Esophagus squamous epithelium (tissue), 5 donors: ENCODE data around the gene CPEB3. TPM values are rescaled to one million over a fixed set of nuclear protein-coding genes. Genes with fewer than 3 reads are reported as not detected.

Experiments
- DNase-seq: peaks from one replicate; lab custom pipeline; 2025; lab: John Stamatoyannopoulos, UW
- H3K27ac ChIP-seq, 4 donors: fragments of 200-600 bp; sonication (generic); one replicate each; pipeline ENCODE4 v1.5.1; 2016 to 2019; ENCODE audit warnings: mild to moderate bottlenecking in 1 of 4
- H3K27me3 ChIP-seq, 4 donors: fragments of 200-600 bp; sonication (generic); 1 replicate in 3 of 4; 2 replicates in 1 of 4; pipeline versions ENCODE4 v1.5.1 to v1.6.0; 2017 to 2021; ENCODE audit warnings: antibody characterized with exemption in 1 of 4
- H3K36me3 ChIP-seq, 3 donors: fragments of 200-600 bp; sonication (generic); one replicate each; pipeline ENCODE4 v1.5.1; 2016 to 2019
- H3K4me1 ChIP-seq, 3 donors: fragments of 200-600 bp; sonication (generic); one replicate each; pipeline ENCODE4 v1.5.1; 2017 to 2019
- H3K4me3 ChIP-seq, 4 donors: fragments of 200-600 bp; sonication (generic); 1 replicate in 3 of 4; 2 replicates in 1 of 4; pipeline ENCODE4 v1.5.1; 2016 to 2019; ENCODE audit warnings: mild to moderate bottlenecking in 2 of 4, moderate library complexity in 1 of 4
- H3K9me3 ChIP-seq, 3 donors: fragments of 200-600 bp; sonication (generic); one replicate each; pipeline ENCODE4 v1.5.1; 2016 to 2019
- POLR2A ChIP-seq, 4 donors: fragments of 450-650 bp; IDR thresholded peaks; one replicate each; pipeline ENCODE4 v1.6.1; 2017; ENCODE audit warnings: antibody characterized with exemption in 4 of 4, mild to moderate bottlenecking in 4 of 4, moderate library complexity in 3 of 4
- WGBS, 2 donors: methylation state at CpG; one replicate each; pipeline ENCODE4 v1.1.5; 2018; 5-methylcytosine and 5-hydroxymethylcytosine counted together
- intact Hi-C: fragments of 100-400 bp; cut with DNase I; formaldehyde crosslinking; loops from one replicate; pipeline ENCODE4 v1.15.0; 2022
- total RNA-seq, 4 donors: library from RNA; depleted of rRNA; stranded (reverse); fragments of >200 nt; gene quantifications; one replicate each; pipeline ENCODE4 v1.1.0, GENCODE V29; 2016
- TF ChIP-seq, protein P1 (sequence below), 6 experiments: fragments of 450-650 bp in 4 of 6; fragments of 200-600 bp in 2 of 6; sonication (generic) in 2 of 6; IDR thresholded peaks; one replicate each; pipeline ENCODE4 v1.5.1; 2016 to 2019; ENCODE audit warnings: antibody characterized with exemption in 6 of 6, mild to moderate bottlenecking in 4 of 6, moderate library complexity in 4 of 6
- donor health status: DM: yes; HTN: yes; CAD: no.

Gene CPEB3
- total RNA-seq, 4 donors from 2014 or later, result 5.5 to 8.8 (median 7.3) TPM

DNA sequence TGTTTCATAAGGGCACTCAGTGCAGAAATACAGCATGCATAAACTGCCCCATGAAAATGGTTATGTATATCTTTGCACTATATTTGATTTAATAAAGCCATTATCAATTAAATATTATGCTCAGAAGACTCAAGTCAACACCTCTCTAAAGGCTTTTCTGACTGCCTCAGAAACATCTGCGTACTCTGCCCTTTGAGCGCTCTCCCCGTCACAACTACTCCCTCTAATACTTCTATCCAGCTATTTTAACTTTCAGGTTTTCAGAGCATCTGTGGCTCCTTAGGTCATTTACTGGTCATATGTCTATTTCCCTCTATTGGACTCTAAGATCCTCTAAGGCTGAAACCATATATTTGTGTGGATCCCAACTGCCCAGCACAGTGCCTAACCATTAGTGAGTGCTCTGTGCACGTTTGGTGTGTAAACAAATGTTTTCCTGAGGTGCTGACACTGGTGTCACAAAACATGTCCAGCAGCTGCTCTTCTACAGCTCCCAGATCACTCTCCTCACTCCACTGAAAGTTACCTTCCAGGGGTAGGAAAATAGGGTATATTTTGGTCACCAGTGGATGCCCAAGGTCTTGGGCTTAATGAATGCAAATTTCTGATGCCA lies 188.2 kb downstream of the CPEB3 start:
- Histone ChIP-seq H3K36me3 (no peaks in the 10 kb centered on the region), H3K27ac (no peak overlapping the region), H3K4me3 (no peak overlapping the region), H3K4me1 (peaks cover 4 to 40% (median 11%) of the 10 kb centered on the region in 3 donors), H3K9me3 (no peaks in the 10 kb centered on the region), H3K27me3 (no peaks in the 10 kb centered on the region)
- intact Hi-C loops, result no loop called here
- 82 to 84% methylated on average over 4 of the region's 4 CpGs for WGBS, 2 donors
- no peak for TF ChIP-seq POLR2A (IDR thresholded peaks at IDR 0.05)
- TF ChIP-seq, protein P1, sequence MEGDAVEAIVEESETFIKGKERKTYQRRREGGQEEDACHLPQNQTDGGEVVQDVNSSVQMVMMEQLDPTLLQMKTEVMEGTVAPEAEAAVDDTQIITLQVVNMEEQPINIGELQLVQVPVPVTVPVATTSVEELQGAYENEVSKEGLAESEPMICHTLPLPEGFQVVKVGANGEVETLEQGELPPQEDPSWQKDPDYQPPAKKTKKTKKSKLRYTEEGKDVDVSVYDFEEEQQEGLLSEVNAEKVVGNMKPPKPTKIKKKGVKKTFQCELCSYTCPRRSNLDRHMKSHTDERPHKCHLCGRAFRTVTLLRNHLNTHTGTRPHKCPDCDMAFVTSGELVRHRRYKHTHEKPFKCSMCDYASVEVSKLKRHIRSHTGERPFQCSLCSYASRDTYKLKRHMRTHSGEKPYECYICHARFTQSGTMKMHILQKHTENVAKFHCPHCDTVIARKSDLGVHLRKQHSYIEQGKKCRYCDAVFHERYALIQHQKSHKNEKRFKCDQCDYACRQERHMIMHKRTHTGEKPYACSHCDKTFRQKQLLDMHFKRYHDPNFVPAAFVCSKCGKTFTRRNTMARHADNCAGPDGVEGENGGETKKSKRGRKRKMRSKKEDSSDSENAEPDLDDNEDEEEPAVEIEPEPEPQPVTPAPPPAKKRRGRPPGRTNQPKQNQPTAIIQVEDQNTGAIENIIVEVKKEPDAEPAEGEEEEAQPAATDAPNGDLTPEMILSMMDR (IDR thresholded peaks at IDR 0.05), result no peak
- no peak for DNase-seq

DNA sequence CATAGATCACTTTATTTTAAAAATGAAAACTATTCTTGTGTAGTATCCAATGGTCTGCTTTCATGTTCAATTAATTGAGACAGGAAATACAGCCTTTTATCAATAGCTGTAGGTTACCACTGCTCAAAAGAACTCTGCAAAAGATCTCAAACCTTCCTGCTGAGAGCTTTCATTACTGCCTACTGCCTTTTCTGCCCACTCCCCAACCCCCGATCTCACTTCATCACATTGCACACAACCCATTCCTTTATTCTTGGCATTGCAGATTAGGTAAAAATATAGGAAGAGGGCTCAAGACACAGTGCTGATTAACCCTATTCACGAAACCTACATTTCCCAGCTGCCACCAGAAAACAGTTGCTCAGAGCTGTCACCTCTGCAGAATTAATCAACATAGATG lies 195.9 kb downstream of the CPEB3 start:
- no peak for DNase-seq
- Histone ChIP-seq H3K36me3 (no peaks in the 10 kb centered on the region), H3K4me3 (no peak overlapping the region), H3K27ac (no peak overlapping the region), H3K9me3 (no peaks in the 10 kb centered on the region), H3K27me3 (no peaks in the 10 kb centered on the region), H3K4me1 (peaks cover 0 to 30% (median 5%) of the 10 kb centered on the region in 3 donors)
- intact Hi-C loops, result no loop called here
- WGBS, 2 donors, result 92 to 93% methylated on average over 2 of the region's 2 CpGs
- TF ChIP-seq POLR2A (IDR thresholded peaks at IDR 0.05), result no peak
- TF ChIP-seq, protein P1 (IDR thresholded peaks at IDR 0.05), result no peak

DNA sequence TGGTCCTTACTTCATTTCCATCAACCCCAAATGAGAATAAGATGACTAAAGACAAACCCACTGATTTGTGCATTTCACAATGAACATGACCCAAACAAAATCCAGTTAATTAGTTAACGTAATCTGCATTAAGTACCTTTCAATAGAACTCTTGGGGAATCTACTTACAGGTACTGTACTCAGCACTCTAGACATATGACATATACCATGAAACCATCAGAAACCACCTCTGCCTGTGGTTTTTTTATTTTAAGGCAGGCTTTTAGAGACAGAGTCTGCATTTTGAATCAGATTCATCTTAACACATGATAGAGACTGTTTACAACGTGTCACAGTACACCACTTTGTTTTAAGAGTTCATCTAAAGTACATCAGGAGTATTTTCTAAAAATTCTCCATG lies 198.9 kb downstream of the CPEB3 start:
- TF ChIP-seq, protein P1 (IDR thresholded peaks at IDR 0.05), result no peak
- TF ChIP-seq POLR2A (IDR thresholded peaks at IDR 0.05), result no peak
- no peaks in the 10 kb centered on the region for H3K27me3 ChIP-seq
- 76% methylated on average over 2 of the region's 2 CpGs for WGBS, 2 donors

DNA sequence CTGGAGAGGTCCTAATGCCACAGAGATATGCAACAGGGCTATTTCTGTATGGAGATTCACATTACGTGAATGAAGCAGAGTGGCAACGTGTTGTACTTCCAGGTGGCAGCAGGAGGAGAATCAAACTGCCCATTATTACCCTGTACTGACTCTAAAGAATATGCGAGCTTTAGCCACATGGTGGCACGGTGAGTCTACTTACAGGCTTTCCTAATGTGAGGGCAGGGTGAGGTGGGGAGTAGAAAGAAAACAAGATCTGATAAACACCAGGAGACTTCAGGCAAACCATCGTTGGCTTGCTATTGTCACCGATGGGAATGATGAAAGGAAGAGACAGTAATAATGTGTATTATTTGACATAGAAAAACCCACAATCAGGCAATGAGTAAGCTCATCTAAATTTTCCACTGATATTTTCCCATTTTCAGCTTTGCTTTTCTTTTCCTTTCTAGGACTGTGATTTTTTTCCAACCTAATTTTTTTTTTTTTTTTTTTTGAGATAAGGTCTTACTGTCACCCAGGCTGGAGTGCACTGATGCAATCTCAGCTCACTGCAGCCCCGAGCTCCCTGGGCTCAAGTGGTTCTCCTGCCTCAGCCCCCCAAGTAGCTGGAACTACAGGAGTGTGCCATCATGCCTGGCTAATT lies 203.0 kb downstream of the CPEB3 start:
- H3K4me3 ChIP-seq, result no peak overlapping the region
- no peaks in the 10 kb centered on the region for H3K27me3 ChIP-seq
- DNase-seq, result peak; percentile 29
- intact Hi-C loops, result loop anchor here (2.0 to 5.0 kb wide), 2 partner anchors 205 to 349 kb away; no protein-coding TSS in a partner anchor
- no peaks in the 10 kb centered on the region for H3K9me3 ChIP-seq
- TF ChIP-seq POLR2A (IDR thresholded peaks at IDR 0.05), result no peak
- TF ChIP-seq, protein P1 (IDR thresholded peaks at IDR 0.05), result peak; percentile 67 to 93 (median 78)
- H3K4me1 ChIP-seq, result peaks cover 0 to 10% (median 0%) of the 10 kb centered on the region in 3 donors
- no peaks in the 10 kb centered on the region for H3K36me3 ChIP-seq
- WGBS, 2 donors, result 13 to 21% methylated on average over 7 of the region's 7 CpGs
- H3K27ac ChIP-seq, result peak overlapping the region in 1 of 4 donors; percentile 33

More for the DNA sequence above, 198.9 kb downstream of the CPEB3 start:
- no peak for DNase-seq
- intact Hi-C loops, result no loop called here
- no peaks in the 10 kb centered on the region for H3K36me3 ChIP-seq
- no peaks in the 10 kb centered on the region for H3K9me3 ChIP-seq
- H3K27ac ChIP-seq, result no peak overlapping the region
- no peak overlapping the region for H3K4me3 ChIP-seq
- H3K4me1 ChIP-seq, result peaks cover 0 to 18% (median 2%) of the 10 kb centered on the region in 3 donors

DNA sequence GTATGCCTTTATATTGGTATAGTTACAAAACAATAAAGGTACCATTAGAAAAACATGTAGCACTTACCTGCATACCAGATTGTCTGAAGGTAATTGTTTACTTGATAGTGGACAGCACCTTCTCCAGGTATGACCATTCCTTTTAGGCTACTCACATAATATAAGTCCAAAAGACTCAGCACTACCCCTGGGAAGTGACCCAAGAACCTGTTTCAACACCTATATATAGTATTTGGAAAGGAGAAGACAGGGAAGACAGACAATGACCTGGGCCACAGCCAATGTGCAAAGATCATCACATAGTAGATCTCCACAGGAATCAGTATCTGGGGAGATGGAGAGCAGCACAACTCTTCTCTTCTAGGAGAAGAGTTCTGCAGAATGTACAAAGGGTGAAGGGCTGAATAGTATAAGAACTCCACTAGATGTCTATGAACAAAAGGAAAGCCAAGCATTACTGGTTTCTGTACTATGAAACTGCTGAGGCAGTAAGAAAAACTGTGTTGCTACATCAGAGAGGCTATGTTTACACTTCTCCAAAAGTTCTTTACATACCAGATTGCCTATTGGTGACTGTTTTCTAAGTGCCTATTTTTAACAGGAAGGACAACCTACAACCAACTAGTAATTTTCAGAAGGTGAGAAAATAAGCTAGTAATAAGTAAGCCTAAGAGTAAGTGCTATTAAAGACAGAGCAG lies 208.1 kb downstream of the CPEB3 start:
- DNase-seq, result no peak
- H3K4me3 ChIP-seq, result no peak overlapping the region
- TF ChIP-seq, protein P1 (IDR thresholded peaks at IDR 0.05), result no peak
- TF ChIP-seq POLR2A (IDR thresholded peaks at IDR 0.05), result no peak
- peaks cover 0 to 47% (median 3%) of the 10 kb centered on the region in 3 donors for H3K36me3 ChIP-seq
- intact Hi-C loops, result no loop called here
- peaks cover 0 to 3% (median 0%) of the 10 kb centered on the region in 3 donors for H3K4me1 ChIP-seq
- H3K9me3 ChIP-seq, result no peaks in the 10 kb centered on the region
- H3K27me3 ChIP-seq, result no peaks in the 10 kb centered on the region
- H3K27ac ChIP-seq, result no peak overlapping the region
